HG02840 (cell line): ENCODE measurements around the gene NOTCH4.
A peak's percentile ranks its signal among the peaks of the same experiment; 100 is the strongest.

Experiments
- ATAC-seq: cut with Tn5 transposase; IDR thresholded peaks from one replicate; pipeline ENCODE4 v1.9.1; 2021; ENCODE audit warnings: mild to moderate bottlenecking, moderate library complexity, moderate number of reproducible peaks; ENCODE audit not compliant: unreplicated experiment, low FRiP score

NOTCH4 gene

DNA sequence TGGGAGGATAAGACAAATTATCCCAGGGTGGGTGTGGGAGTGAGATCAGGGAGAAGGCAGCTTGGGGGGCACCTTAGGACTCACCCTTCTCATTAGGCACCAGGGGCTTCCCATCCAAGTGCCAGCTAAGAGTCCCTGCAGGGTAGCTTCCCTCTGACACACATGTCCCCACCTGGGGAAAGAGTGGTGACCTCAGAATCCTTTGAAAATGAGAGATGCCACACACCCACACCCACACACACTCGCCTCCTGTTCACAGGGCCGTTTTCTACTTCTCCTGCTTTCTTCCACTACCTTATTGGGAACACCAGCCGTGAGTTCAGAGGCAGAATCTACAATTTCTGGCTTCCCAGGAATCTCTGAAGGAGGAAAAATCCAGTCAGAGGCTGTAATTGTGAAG lies 40.8 kb downstream of the NOTCH4 start:
- no peak for ATAC-seq

DNA sequence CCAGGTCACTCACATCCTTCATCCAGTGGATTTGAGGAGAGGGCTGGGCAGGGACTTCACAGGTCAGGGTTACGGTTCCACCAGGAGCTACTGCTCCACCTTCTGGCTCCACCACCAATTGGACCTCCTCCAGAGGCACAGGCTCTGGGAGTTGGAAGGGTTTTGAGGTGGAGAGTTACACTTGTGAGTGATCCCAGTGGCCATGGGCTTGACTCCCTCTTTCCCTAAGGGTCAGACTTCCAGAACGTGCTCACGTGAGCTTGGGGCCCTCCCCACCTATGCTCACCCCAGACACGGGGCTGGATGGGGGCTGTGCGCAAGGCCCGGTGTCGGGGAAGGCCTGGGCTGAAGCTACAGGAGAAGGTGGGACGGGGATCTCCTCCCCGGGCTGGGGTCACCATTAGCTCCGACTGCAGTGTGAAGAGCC lies 41.3 kb downstream of the NOTCH4 start:
- ATAC-seq: no peak

DNA sequence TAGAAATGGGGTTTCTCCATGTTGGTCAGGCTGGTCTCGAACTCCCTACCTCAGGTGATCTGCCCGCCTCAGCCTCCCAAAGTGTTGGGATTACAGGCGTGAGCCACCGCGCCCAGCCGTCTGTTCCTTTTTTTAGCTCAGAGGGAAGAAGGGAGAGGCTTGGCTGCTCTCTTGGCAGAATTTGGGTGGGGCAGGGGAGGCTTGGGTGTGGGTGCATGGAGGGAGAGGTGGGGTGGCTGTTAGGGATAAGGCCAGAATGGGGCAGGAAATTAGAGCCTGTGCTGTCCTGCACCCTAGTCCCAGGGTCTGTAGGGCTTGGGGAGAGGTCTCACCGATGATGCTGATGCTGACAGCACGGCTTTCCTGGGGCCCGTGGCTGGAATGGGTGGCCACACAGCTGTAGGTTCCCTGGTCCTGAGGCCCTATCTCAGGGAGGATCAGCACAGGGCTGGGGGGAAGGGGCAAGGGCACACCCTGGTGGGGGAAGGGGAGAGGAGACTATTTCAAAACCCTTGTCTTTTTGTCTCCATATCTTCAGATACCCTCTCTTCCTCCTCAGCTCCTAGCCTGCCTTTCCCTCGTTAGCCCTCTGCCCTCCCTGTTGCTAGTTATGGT lies 41.8 kb downstream of the NOTCH4 start:
- ATAC-seq: no peak

DNA sequence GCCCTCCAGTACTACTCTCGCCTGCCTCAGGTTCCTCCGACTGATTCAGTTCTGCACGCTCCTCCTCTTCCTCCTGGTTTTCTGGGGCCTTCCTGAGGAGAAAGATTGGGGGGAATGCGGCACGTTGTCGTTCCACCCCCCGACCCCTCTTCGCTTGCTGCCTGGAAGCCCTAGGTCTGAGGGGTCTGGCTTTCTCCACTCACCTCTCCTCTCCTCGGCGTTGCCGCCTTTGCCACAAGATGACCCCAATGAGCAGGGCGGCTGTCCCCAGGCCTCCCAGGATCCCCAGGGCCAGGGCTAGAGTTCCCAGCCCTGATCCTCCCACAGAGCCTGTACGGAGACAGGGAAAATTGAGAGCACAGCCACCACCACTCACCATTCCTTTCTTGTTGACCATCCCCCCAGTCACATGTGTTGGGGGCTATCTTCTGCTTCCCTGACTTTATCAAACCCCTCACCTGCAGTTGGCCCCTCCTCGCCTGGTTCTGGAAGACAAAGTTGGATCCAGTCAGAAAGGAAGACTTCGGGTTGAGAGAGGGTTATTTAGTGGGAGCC lies 42.6 kb downstream of the NOTCH4 start:
- ATAC-seq: no peak

DNA sequence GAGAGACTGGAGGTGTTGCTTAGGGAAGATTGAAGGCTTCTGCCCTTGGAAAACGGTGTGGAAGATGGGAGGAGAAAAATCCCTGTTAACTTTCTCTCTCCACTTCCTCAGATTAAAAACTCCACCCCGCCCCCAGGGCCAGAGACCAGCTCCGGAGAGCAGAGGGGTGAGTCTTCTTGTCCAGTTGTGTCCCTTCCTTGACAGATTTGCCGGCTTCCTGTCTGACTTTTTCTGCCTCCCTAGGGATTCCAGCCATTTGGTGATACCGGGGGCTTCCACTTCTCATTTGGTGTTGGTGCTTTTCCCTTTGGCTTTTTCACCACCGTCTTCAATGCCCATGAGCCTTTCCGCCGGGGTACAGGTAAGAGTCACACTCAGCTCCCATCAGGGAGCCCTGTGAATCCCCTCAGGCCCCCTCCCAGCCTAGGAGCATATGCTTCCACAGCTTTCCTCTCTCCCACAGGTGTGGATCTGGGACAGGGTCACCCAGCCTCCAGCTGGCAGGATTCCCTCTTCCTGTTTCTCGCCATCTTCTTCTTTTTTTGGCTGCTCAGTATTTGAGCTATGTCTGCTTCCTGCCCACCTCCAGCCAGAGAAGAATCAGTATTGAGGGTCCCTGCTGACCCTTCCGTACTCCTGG lies 44.0 kb downstream of the NOTCH4 start:
- ATAC-seq: no peak

DNA sequence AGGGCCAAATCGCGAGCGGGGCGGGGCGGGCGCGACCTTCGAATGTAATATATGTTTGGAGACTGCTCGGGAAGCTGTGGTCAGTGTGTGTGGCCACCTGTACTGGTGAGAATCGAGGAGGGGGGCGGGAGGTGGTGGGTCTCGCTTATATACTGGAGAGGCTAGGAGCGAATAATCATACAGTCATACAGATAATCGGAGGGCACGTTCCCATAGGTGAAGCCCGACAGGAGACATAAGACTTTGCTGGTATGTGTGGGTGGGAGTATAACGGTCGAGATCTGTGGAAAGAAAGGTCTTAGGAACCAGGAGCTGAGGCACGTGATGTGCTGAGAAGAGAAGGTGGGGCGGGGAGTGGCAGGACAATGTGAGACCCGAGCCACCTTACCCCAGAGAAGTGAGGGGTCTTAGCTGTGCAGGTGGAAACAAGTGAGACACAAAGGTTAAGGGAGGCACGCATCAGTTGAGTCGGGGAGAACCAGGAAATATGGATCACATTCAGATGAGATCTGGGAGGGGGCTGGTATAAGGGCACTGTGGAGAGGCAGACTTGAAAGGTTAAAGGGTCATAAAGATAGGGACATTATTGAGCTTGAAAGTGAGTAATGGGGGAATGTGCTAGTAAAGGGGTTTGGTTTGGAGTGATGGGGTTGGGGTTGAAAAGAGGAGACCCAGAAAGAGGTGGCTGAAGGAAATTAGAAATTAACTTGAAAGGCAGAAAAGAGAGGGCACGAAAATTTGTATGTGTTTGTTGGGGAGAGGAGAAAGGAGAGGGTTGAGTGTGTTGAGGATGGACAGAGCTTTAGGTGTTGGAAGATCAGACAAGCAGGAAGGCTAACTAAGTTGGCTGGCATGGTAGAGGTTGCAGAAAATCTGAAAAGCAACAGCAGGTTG lies 45.1 kb downstream of the NOTCH4 start:
- no peak for ATAC-seq

DNA sequence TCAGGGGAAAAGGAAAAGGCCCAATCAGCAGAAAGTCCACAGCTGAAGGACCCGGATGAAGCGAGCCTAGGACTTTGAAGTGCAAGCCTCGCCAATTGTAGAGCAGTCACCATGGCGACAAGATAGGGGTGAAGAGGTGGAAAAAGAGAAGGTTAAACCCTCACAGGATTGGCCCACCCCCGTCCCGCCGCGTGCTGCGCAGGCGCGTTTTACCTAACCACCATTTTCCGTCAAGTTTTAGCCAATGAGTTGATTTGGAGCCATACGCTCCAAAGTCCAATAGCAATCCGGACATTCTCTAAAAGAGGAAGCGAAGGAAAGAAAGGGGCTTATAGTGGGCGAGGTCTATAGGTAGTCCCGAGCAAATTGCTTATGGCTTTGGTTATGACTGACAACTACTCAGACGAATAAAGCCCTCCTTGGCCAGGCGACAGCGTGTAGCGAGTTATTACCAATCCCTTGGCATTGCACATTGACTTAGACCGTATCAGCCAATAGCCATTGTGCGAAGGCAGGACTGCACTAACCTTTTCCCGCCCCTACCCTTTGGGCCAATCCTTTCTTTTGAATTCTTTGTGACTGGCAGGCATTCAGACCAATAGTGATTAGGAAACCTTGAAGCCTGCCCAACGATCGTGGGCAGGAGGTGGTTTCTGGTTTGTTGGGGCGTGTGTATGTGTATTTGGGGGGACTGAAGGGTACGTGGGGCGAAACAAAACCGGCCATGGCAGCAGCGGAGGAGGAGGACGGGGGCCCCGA lies 45.9 kb downstream of the NOTCH4 start, which contains the start of gene RNF5:
TSS of gene RNF5 (plus strand) at position 618 of the 759 bp plus-strand sequence. CDS start at position 725, 107 bp downstream.
- peak; percentile 70 for ATAC-seq

DNA sequence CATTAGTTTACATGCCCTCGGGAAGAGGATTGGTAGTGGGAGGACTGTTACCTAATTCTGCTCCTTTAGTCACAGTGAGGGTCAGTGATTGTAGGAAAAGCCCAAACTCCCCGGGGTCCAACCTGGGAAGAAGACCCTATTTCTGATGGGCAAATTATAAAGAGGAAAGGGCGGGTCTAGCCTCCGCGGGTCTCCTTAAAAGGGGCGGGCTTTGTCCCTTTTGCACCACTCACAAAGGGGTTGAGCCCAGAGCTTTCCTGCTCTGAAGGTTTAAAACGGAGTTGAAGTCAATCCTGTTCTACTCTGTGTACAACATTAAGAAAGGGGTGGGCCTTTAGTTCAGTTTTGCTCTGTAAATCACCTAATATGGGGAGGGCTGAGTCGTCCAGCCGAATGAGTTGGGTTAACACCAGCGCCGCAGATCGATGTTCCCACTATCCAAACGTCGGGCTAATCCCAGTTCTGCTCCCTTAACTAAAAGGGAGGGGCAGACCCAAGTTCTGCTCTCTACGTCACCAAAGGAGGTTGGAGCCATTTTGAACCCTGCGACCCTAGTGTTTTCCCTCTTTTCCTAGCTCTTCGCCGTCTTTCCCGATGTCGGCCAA lies 46.6 kb downstream of the NOTCH4 start:
- ATAC-seq: no peak

DNA sequence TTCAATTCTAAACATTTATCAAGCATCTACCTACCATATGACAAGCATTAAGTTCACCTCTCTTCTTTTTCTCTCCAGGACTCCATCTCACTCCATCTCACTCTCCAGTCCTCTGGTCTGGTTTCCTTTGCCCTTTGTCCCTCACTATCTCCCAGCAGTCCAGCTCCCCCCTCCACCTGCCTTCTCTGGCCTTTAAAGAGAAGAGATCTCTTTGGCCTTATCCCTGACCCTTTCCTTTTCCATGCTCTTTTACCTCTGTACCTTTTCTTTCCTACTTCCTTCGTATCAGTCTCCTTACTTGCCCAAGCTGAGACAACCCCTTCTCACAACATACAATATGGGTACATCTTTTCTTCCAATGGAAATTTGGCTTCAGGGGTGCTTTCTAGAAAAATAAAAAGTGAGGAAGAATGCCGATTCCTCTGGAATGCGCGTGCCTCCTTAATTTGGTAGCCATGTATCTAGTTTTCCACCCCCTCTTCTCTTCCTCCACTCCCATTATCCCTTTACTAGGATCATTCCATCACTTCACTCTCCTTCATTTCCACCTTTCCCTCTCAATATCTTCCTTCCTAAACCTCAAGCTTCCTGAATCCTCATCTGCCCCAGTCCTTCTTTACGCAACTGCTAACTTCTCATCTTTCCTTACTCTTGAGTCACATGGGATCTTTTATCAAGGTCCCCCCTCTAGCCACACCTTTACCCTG lies 47.2 kb downstream of the NOTCH4 start:
- ATAC-seq: no peak

DNA sequence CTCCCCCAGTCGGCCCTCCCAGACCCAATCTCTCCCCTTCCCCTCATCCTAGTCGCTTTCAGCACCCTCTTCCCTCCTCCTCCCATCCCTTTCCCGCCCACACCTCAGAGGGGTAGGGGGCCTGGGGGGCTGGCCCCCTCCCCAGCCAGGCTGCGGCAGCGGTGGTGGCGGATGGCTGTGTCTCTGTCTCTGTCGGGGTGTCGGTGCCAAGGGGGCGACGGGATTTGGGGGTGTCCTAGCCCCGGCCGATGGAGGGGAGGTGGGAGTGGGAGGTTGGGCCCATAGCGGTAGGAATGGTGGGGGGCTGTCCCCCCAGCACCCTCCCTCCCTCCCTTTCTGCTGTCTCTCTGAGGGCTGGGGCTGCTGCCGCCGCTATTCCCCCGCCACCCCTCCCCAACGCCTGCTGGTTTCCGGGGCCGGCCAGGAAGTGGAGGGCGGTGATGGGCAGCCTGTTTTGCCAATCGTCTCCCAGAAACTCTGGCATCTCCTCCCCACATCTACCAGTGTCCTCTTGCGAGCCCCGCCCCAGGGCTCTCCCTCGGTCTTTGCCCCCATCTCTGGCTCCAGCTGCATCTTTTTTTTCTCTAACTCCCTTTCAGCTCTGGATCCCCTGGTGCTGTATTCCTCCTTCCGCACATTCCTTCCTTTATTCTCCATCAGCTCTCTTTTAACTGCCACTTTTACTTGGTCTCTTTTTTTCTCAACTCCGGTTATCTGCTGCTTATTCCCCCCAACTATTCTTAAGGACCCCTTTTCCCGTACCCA lies 48.0 kb downstream of the NOTCH4 start, which contains the start of gene AGPAT1:
TSS of gene AGPAT1 (minus strand) at position 374 of the 765 bp plus-strand sequence. CDS start 4,588 bp downstream, outside the sequence.
- ATAC-seq: peak; percentile 36

DNA sequence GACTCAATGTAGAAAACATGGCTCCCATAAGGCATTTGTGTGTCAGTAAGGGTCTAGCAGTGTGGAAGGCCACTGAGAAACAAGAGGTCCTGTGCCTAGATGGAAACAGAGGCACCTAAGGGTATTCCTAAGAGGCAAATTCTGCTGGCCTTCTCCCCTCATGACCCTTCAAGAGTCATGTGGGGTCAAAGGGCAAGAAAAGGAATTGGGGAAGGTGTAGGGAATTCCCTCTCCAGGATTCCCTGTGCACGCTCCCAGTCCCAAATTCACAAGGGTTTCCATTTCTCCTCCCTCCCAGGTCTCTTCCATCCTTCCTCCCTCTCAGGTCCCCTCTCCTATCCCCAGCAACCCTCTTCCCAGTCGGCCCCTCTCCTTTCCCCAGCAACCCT lies 48.6 kb downstream of the NOTCH4 start:
- ATAC-seq: no peak

DNA sequence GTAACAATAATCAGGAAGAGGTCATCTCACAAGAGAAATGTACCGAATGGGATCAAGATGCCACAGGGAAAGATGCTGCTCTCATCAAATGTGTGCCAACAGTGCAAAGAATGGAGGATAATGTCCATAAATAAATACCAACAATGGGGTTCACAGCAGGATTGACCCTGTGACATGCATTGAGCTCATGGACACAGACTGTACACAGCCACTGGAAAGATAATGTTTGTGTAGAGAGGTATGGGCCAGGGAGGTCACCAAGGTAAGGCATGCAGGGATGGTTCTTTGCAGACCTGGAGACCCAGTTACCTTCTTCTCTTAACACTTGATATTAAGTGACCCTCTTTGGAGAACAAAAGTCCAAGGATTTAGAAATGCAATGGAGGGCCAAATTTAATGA lies 49.5 kb downstream of the NOTCH4 start:
- ATAC-seq: no peak

DNA sequence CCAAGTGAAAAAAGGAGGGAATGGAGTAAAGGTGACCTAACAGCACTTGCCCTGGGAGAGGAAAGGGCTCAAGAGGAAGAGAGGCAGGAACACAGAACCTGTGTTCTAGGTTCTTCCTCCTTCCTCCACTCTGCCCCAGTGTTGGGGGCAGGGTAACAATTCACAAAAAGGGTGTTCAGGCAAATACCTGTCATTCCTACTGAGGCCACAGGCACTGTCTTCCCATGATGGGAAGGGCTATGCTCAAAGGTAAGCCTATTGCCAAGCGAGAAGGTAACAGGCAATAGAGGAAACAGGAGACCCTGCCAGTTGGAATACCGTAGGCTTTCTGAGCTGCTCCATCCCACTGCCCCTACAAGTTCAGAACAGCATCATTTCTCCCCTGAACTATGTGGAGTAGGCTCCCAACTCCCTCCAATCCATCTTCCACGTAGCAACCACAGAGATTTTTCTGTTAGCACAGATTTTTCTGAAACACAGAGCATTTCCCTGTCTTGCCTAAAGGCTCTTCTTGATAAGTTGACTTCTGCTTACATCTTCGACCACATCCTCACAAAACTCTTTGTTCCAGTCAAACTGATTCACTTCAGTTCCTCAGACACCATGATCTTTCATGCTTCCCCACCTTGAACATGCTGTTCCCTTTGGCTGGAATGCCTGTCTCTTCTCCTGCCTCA lies 50.7 kb downstream of the NOTCH4 start:
- no peak for ATAC-seq

DNA sequence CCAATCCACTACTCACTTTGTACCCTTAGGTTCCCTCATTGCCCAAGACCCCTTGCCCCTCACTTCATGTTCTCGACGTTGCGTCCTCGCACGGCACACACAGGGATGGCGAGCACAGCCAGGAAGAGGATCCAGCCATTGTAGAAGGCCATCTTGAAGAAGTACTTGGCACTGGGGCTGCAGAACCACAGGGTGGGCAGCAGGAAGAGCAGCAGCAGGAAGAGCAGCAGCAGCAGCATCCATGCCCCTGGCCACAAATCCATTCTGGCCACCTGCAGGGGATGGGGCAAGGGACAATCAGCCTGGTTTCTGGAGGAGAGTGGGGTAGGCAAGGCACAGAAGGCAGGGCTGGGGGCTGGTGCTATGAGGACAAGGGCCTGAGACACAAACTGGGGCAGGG lies 52.6 kb downstream of the NOTCH4 start:
- no peak for ATAC-seq

DNA sequence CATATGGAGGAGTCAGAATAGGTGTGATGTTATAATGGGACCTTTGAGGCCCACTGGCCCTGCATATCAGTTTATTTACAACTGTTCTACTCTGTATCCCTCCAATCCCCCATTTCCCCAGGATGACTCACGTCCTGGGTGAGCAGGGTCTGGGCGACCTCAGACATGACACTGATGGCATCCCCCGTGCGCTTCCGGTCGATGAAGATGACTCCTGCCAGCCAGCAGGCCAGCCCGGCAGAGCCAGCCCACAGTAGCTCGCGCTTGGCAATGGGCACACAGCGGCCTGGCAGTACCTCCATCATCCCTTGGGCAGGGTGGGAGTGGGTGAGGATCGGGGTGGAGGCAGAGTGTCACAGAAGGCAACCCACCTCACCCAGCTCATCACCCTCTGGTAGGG lies 53.6 kb downstream of the NOTCH4 start:
- ATAC-seq: no peak

DNA sequence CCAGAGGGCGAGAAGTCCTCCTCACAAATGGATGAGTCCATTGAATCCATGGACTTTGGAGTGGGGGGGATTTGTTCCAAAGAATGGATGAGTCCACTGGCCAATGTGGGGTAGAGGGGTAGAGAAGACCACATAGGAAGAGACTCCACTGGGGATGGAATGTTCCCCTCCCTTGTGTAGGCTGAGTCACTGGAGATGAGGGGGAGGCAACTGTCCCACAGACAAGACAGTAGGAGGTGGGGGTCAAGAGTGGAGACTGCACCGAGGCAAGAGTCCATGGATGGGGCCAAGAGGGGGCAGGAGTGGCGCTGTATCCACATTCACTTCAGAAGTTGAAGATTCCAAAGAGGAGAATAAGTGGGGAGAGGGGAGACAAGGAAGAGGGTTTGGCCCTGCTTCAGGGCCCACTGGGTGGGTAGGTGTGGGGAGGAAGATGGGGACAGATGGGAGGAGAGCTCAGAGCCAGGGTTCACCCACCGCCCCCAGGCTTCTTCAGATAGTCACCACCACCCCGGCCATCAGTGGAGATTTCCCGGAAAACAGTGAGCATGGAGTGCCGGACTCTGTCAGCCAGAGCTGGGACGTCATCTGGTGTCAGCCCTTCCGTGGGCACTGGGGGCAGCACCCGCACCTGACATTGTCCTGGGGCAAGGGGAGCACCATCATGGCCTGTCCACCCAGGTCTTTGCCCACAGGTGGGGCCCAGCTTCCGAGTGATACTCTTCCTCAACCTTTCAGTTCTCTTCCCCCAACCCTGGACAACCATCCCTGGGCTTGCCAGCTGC lies 54.9 kb downstream of the NOTCH4 start:
- no peak for ATAC-seq

DNA sequence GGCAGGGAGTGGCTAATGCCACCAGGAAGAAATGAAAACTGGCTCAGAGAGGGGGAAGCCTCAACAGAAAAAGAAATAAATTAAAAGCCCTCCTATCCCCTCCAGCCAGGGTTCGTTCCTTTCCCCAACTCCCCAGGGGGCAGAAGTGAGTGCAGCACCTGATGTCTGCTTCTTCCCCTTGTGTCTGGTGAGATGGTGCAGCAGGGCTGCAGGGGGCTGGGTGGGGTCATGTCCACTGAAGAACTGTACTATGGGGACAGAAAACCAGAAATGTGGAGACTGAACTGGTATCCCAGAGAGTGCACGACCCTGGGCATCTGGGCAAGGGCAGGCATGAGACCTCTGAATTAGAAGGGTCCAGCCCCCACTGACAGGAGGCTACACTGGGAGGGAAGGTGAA lies 55.5 kb downstream of the NOTCH4 start:
- ATAC-seq: no peak
